ENCODE measurements around the gene KRTAP13-2. TPM values are rescaled to one million over a fixed set of nuclear protein-coding genes. Genes with fewer than 3 reads are reported as not detected.

Gene KRTAP13-2, protein sequence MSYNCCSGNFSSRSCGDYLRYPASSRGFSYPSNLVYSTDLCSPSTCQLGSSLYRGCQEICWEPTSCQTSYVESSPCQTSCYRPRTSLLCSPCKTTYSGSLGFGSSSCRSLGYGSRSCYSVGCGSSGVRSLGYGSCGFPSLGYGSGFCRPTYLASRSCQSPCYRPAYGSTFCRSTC
- total RNA-seq (not detected), total RNA-seq (0 reads per million in 2 donors)

- no peak within 1 kb of the TSS for H3K27ac Mint-ChIP-seq
- H3K27me3 Mint-ChIP-seq = no peaks in the 10 kb centered on the region
- no peaks in the 10 kb centered on the region for H3K9me3 ChIP-seq (ENCODE audit: control insufficient read depth, low read length, poor library complexity, severe bottlenecking)
- no peak for ATAC-seq
- H3K4me1 Mint-ChIP-seq = no peaks in the 10 kb centered on the region
- no peak within 1 kb of the TSS for H3K4me3 Mint-ChIP-seq
- DNase-seq = no peak
- H3K36me3 Mint-ChIP-seq (ENCODE audit: low read depth) = no peaks in the 10 kb centered on the region
Observed at GRCh38 chr21:30372139-30372770, at the start of gene KRTAP13-2. Gene KRTAP13-2, minus strand, starts transcription at chr21:30372271. Its CDS starts 58 bp downstream, at chr21:30372213.

DNA sequence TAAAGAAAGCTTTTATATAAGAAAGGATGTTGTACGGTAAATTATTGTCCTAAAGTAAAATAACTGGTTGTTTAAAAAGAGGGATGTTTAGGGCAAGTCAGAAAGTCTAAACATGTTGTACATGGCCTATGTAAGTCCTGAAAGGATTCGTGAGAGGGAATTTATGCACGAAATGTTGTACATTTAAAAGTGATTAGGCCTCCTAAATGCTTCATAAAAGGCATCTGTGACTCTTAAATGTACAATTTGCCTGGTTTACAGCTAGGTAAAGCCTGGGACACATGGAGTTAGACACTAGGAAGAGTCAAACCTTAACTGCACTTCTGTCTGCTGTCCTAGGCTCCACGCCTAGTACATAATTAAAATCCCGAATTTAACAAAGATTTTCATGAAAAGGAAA is 43.9 kb upstream of the KRTAP13-2 start:
- Mint-ChIP-seq H3K27me3 (no peaks in the 10 kb centered on the region), H3K36me3 (ENCODE audit: low read depth) (no peaks in the 10 kb centered on the region), H3K27ac (no peak overlapping the region), H3K4me1 (no peaks in the 10 kb centered on the region), H3K4me3 (no peak overlapping the region)
- no peak for ATAC-seq
- no peaks in the 10 kb centered on the region for H3K9me3 ChIP-seq (ENCODE audit: control insufficient read depth, low read length, poor library complexity, severe bottlenecking)
- DNase-seq = no peak

DNA sequence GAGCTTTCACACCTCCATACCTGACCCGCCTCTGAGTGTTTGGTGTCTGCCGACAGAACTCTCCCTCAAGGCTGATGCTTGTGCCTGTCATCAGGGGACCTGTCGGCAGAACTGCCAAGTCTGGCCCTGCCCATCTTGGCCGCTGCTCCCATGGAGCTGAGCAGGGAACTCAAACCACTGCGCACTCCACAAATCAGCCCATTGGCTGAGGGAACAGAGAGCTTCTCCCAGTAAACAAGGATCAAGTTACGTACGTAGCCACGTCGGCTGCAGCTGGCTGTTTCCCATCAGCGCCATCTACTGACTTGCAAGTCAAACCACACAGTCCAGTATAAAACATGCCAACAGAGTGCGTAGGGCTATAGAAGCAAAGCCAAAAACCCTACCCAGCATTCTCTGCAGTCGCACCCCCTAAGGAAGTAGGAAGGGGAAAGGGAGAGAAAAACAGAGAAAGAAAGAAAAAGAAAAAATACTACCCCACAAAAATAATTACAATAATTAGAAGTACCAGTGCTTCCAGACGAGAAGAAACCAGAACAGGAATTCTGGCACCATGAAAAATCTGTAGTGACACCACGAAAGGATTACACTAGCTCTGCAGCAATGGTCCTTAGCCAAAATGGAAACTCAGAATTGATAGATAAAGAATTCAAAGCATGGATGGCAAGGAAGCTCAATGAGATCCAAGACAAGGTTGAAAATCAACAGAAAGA is 36.9 kb upstream of the KRTAP13-2 start:
- Mint-ChIP-seq H3K27ac (no peak overlapping the region), H3K36me3 (ENCODE audit: low read depth) (no peaks in the 10 kb centered on the region), H3K27me3 (no peaks in the 10 kb centered on the region), H3K4me1 (no peaks in the 10 kb centered on the region), H3K4me3 (no peak overlapping the region)
- DNase-seq = no peak
- ATAC-seq = peak; percentile 47
- peaks cover 5% of the 10 kb centered on the region for H3K9me3 ChIP-seq (ENCODE audit: control insufficient read depth, low read length, poor library complexity, severe bottlenecking)

GRCh38 chr21:30395731-30396130 is 23.7 kb upstream of the KRTAP13-2 start, which contains the start of gene KRTAP13-1:
Gene KRTAP13-1, plus strand, starts transcription at chr21:30396031. Its CDS starts 56 bp downstream, at chr21:30396087.
- H3K9me3 ChIP-seq (ENCODE audit: control insufficient read depth, low read length, poor library complexity, severe bottlenecking) = no peaks in the 10 kb centered on the region
- Mint-ChIP-seq H3K27me3 (peaks cover 6% of the 10 kb centered on the region), H3K4me3 (no peak within 1 kb of the TSS), H3K27ac (no peak within 1 kb of the TSS), H3K4me1 (no peaks in the 10 kb centered on the region), H3K36me3 (ENCODE audit: low read depth) (no peaks in the 10 kb centered on the region)
- ATAC-seq = no peak
- no peak for DNase-seq

DNA sequence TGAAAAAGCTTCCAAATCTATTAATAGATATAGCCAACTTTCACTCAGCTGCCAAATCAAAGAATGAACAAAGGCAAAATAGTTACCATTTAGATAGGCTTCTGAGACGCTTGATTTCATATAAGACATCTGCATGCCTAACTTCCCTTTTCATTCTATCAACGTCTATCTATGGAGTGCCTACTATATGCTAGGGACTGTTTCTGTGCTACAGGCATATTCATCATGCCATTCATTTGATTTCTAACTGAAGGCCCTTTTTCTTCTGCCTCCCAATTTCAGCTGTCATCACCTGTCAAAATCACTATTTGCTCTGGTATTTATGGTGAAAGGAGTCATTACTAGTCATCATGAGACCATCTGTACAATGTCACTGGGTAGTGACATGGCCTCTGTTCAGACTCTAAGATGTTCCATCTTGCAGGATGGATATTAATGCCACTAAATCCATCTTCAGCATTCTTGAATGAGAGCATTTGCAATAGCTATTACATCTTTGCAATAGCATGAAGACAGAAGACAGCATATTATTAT is 19.5 kb upstream of the KRTAP13-2 start:
- H3K27me3 Mint-ChIP-seq = peaks cover 6% of the 10 kb centered on the region
- no peak overlapping the region for H3K4me3 Mint-ChIP-seq
- ATAC-seq = no peak
- no peak overlapping the region for H3K27ac Mint-ChIP-seq
- H3K4me1 Mint-ChIP-seq = no peaks in the 10 kb centered on the region
- H3K9me3 ChIP-seq (ENCODE audit: control insufficient read depth, low read length, poor library complexity, severe bottlenecking) = no peaks in the 10 kb centered on the region
- no peak for DNase-seq
- H3K36me3 Mint-ChIP-seq (ENCODE audit: low read depth) = no peaks in the 10 kb centered on the region

DNA sequence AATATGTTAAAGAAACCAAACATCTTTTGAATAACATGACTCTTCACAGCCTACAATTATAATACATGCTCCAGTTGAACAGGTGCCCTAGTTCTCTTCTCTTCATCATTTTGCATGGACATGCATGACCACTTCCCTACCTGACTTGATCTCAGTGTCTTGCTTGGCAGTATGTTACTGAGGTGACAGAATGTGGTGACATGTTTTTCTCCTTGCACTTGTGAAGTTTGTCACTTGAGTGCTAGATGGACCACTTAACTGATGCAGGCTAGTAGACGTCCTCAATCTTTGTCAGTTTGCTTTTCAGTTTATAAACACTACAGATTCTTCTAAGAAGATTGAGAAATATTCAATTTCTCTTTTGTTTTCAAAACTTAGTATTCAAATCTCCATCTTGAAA is 10.1 kb upstream of the KRTAP13-2 start:
- Mint-ChIP-seq H3K27me3 (peaks cover 6% of the 10 kb centered on the region), H3K27ac (no peak overlapping the region), H3K36me3 (ENCODE audit: low read depth) (no peaks in the 10 kb centered on the region), H3K4me1 (no peaks in the 10 kb centered on the region), H3K4me3 (no peak overlapping the region)
- no peak for ATAC-seq
- no peaks in the 10 kb centered on the region for H3K9me3 ChIP-seq (ENCODE audit: control insufficient read depth, low read length, poor library complexity, severe bottlenecking)
- DNase-seq = no peak

GRCh38 chr21:30355906-30356305 is 16.2 kb downstream of the KRTAP13-2 start:
- Mint-ChIP-seq H3K36me3 (ENCODE audit: low read depth) (no peaks in the 10 kb centered on the region), H3K4me3 (no peak overlapping the region), H3K27me3 (no peaks in the 10 kb centered on the region), H3K27ac (no peak overlapping the region), H3K4me1 (no peaks in the 10 kb centered on the region)
- no peaks in the 10 kb centered on the region for H3K9me3 ChIP-seq (ENCODE audit: control insufficient read depth, low read length, poor library complexity, severe bottlenecking)
- no peak for DNase-seq
- no peak for ATAC-seq

DNA sequence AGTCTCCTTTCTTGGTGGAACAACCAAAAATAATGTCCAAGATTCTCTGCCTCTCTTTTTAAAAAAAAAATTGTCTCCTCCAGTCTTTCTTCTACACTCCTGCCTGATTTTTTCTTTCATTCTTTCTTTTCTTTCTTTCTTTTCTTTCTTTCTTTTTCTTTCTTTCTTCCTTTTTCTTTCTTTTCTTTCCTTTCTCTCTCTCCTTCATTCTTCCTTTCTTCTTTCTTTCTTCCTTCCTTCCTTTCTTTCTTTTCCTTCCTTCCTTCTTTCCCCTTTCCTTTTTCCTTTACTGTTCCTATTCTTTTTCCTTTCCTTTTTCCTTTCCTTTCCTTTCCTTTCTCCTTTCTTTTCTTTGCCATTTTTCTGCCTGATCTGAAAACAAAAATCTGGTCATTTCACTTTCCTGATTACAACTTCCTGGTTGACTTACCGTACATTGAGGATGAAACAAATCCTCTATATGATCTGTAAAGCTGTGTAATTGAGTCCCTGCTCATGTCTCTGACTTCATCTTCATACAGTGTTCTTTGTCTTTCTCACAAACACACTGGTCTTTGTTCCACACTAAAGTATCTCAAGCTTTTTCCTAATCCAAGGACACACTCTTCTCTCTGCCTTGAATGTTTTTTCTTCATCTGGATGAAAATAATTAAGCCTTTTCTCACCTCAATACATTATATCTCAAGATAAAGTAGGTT is 17.6 kb downstream of the KRTAP13-2 start:
- DNase-seq (no peak), ATAC-seq (no peak)
- H3K36me3 Mint-ChIP-seq (ENCODE audit: low read depth) = no peaks in the 10 kb centered on the region
- H3K4me3 Mint-ChIP-seq = no peak overlapping the region
- no peaks in the 10 kb centered on the region for H3K27me3 Mint-ChIP-seq
- H3K27ac Mint-ChIP-seq = no peak overlapping the region
- no peaks in the 10 kb centered on the region for H3K4me1 Mint-ChIP-seq
- no peaks in the 10 kb centered on the region for H3K9me3 ChIP-seq (ENCODE audit: control insufficient read depth, low read length, poor library complexity, severe bottlenecking)

GRCh38 chr21:30351534-30351933 is 20.5 kb downstream of the KRTAP13-2 start:
- H3K27ac Mint-ChIP-seq = no peak overlapping the region
- no peak overlapping the region for H3K4me3 Mint-ChIP-seq
- no peaks in the 10 kb centered on the region for H3K27me3 Mint-ChIP-seq
- ATAC-seq (no peak), DNase-seq (no peak)
- H3K9me3 ChIP-seq (ENCODE audit: control insufficient read depth, low read length, poor library complexity, severe bottlenecking) = no peaks in the 10 kb centered on the region
- H3K4me1 Mint-ChIP-seq = no peaks in the 10 kb centered on the region
- no peaks in the 10 kb centered on the region for H3K36me3 Mint-ChIP-seq (ENCODE audit: low read depth)

- H3K9me3 ChIP-seq (ENCODE audit: control insufficient read depth, low read length, poor library complexity, severe bottlenecking) = no peaks in the 10 kb centered on the region
- H3K36me3 Mint-ChIP-seq (ENCODE audit: low read depth) = no peaks in the 10 kb centered on the region
- H3K27me3 Mint-ChIP-seq = peaks cover 4% of the 10 kb centered on the region
- no peaks in the 10 kb centered on the region for H3K4me1 Mint-ChIP-seq
- DNase-seq = no peak
- H3K4me3 Mint-ChIP-seq = no peak overlapping the region
- H3K27ac Mint-ChIP-seq = no peak overlapping the region
- no peak for ATAC-seq
Observed at GRCh38 chr21:30349572-30349971, 22.5 kb downstream of the KRTAP13-2 start.

DNA sequence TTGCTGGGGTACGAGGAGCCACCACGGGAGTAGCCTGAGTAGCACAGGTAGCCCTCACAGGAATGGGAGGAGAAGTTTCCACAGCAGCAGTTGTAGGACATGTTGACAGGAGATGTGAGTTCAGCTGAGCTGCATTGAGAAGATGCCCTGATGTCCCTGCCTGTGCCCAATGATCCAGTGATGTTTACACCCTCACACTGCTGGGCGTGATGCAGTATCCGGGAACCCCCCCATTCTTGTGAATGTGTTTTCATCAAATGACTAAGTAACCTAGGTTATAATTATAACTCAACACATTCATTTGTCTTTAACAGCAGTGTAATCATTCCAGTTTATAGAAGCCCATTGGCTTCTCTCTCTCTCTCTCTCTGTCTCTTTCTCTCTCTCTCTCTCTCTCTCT is 23.6 kb downstream of the KRTAP13-2 start, which contains the start of gene KRTAP23-1:
Gene KRTAP23-1 (minus strand): TSS at position 101 of the 400 bp plus-strand sequence. CDS start 0 bp downstream, at position 101.
- H3K4me1 Mint-ChIP-seq = no peaks in the 10 kb centered on the region
- H3K9me3 ChIP-seq (ENCODE audit: control insufficient read depth, low read length, poor library complexity, severe bottlenecking) = no peaks in the 10 kb centered on the region
- no peak within 1 kb of the TSS for H3K4me3 Mint-ChIP-seq
- H3K27me3 Mint-ChIP-seq = peaks cover 13% of the 10 kb centered on the region
- H3K27ac Mint-ChIP-seq = no peak within 1 kb of the TSS
- H3K36me3 Mint-ChIP-seq (ENCODE audit: low read depth) = no peaks in the 10 kb centered on the region
- ATAC-seq = no peak
- no peak for DNase-seq

DNA sequence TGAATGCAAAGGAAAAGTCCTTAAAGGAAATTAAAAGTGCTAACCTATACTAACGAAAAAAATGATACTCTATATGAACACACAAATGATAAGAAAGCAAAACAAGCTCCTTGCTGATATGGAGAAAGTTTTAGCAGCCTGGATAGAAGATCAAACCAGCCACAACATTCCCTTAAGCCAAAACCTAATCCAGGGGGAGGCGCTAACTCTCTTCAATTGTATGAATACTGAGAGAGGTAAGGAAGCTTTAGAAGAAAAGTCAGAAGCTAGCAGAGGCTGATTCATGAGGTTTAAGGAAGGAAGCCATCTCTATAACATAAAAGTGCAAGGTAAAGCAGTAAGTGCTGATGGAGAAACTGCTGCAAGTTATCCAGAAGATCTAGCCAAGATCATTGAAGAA is 27.1 kb downstream of the KRTAP13-2 start:
- H3K27ac Mint-ChIP-seq = no peak overlapping the region
- H3K9me3 ChIP-seq (ENCODE audit: control insufficient read depth, low read length, poor library complexity, severe bottlenecking) = no peaks in the 10 kb centered on the region
- H3K4me1 Mint-ChIP-seq = no peaks in the 10 kb centered on the region
- no peak overlapping the region for H3K4me3 Mint-ChIP-seq
- no peak for ATAC-seq
- no peaks in the 10 kb centered on the region for H3K36me3 Mint-ChIP-seq (ENCODE audit: low read depth)
- peaks cover 17% of the 10 kb centered on the region for H3K27me3 Mint-ChIP-seq
- no peak for DNase-seq
